ENCODE data around the gene CDKN2B-AS1.

The CDKN2B-AS1 gene

GRCh38 chr9:22129633-22130032, 135.0 kb downstream of the CDKN2B-AS1 start:
- no peak for DNase-seq (ENCODE audit: low spot score)
- Histone ChIP-seq H3K27ac (no peak overlapping the region), H3K4me3 (no peak overlapping the region)
- TF ChIP-seq CTCF (IDR thresholded peaks at IDR 0.05): no peak

- TF ChIP-seq CTCF (IDR thresholded peaks at IDR 0.05): no peak
- H3K27ac ChIP-seq: no peak overlapping the region
Measured at GRCh38 chr9:22131817-22132216, 137.2 kb downstream of the CDKN2B-AS1 start.

GRCh38 chr9:22134390-22134789, 139.8 kb downstream of the CDKN2B-AS1 start:
- no peak for TF ChIP-seq CTCF (IDR thresholded peaks at IDR 0.05)
- Histone ChIP-seq H3K27ac (no peak overlapping the region), H3K4me3 (no peak overlapping the region)
- DNase-seq (ENCODE audit: low spot score): no peak

More at GRCh38 chr9:22131817-22132216, 137.2 kb downstream of the CDKN2B-AS1 start:
- no peak for DNase-seq (ENCODE audit: low spot score)
- no peak overlapping the region for H3K4me3 ChIP-seq

- TF ChIP-seq CTCF (IDR thresholded peaks at IDR 0.05): no peak
- no peak for DNase-seq (ENCODE audit: low spot score)
- no peak overlapping the region for H3K4me3 ChIP-seq
- H3K27ac ChIP-seq: no peak overlapping the region
Measured at GRCh38 chr9:22136461-22137096, 142.0 kb downstream of the CDKN2B-AS1 start.

- H3K27ac ChIP-seq: no peak overlapping the region
- H3K4me3 ChIP-seq: no peak overlapping the region
- DNase-seq (ENCODE audit: low spot score): no peak
- no peak for TF ChIP-seq CTCF (IDR thresholded peaks at IDR 0.05)
Measured at GRCh38 chr9:22138956-22139660, 144.5 kb downstream of the CDKN2B-AS1 start.

GRCh38 chr9:22141908-22142307, 147.3 kb downstream of the CDKN2B-AS1 start:
- no peak for DNase-seq (ENCODE audit: low spot score)
- no peak overlapping the region for H3K27ac ChIP-seq
- no peak for TF ChIP-seq CTCF (IDR thresholded peaks at IDR 0.05)
- no peak overlapping the region for H3K4me3 ChIP-seq

- DNase-seq (ENCODE audit: low spot score): no peak
- H3K27ac ChIP-seq: no peak overlapping the region
- no peak for TF ChIP-seq CTCF (IDR thresholded peaks at IDR 0.05)
- no peak overlapping the region for H3K4me3 ChIP-seq
Measured at GRCh38 chr9:22142671-22143070, 148.1 kb downstream of the CDKN2B-AS1 start.

Measured in coronary artery (tissue), 2 donors.